Tibial nerve (tissue), 4 donors: Measurements from ENCODE around the gene THUMPD2. TPM values are rescaled to one million over a fixed set of nuclear protein-coding genes. Genes with fewer than 3 reads are reported as not detected.

Experiments
- DNase-seq, 2 donors: peaks; one replicate each; pipeline ENCODE4 v3.0.0-alpha.2; 2019; ENCODE audit warnings: low spot score in 2 of 2
- H3K27ac ChIP-seq, 4 donors: fragments of 200-600 bp; sonication (generic) in 3 of 4; one replicate each; pipeline ENCODE4 v1.5.1; 2017 to 2019; ENCODE audit warnings: mild to moderate bottlenecking in 1 of 4
- H3K27me3 ChIP-seq, 2 donors: fragments of 200-600 bp; sonication (generic) in 1 of 2; one replicate each; pipeline versions ENCODE4 v1.5.1 to v1.6.0; 2017 to 2019
- H3K36me3 ChIP-seq, 3 donors: fragments of 200-600 bp; sonication (generic); one replicate each; pipeline ENCODE4 v1.5.1; 2018 to 2019
- H3K4me1 ChIP-seq, 4 donors: fragments of 200-600 bp; sonication (generic) in 3 of 4; one replicate each; pipeline ENCODE4 v1.5.1; 2017 to 2019
- H3K4me3 ChIP-seq, 4 donors: fragments of 200-600 bp; sonication (generic) in 3 of 4; one replicate each; pipeline ENCODE4 v1.5.1; 2017 to 2019; ENCODE audit warnings: mild to moderate bottlenecking in 1 of 4, moderate library complexity in 1 of 4
- H3K9me3 ChIP-seq, 4 donors: fragments of 200-600 bp; sonication (generic) in 3 of 4; one replicate each; pipeline ENCODE4 v1.5.1; 2017 to 2019
- EP300 ChIP-seq, 2 donors: sonication (generic); formaldehyde crosslinking; IDR thresholded peaks; one replicate each; pipeline ENCODE4 v1.6.1; 2017; ENCODE audit warnings: antibody characterized with exemption in 2 of 2, mild to moderate bottlenecking in 1 of 2
- POLR2A ChIP-seq, 2 donors: fragments of 450-650 bp; IDR thresholded peaks; one replicate each; pipeline ENCODE4 v1.6.1; 2017; ENCODE audit warnings: antibody characterized with exemption in 2 of 2, mild to moderate bottlenecking in 2 of 2, moderate library complexity in 2 of 2
- WGBS, 2 donors: methylation state at CpG; one replicate each; pipeline ENCODE4 v1.1.5; 2018; 5-methylcytosine and 5-hydroxymethylcytosine counted together
- total RNA-seq, 4 donors: library from RNA; depleted of rRNA; stranded (reverse); fragments of >200 nt; gene quantifications; one replicate each; pipeline ENCODE4 v1.1.0, GENCODE V29; 2016
- TF ChIP-seq, protein P1 (sequence below), 5 experiments: fragments of 200-600 bp in 3 of 5; fragments of 450-650 bp in 2 of 5; sonication (generic) in 3 of 5; IDR thresholded peaks; one replicate each; pipeline ENCODE4 v1.5.1; 2016 to 2019; ENCODE audit warnings: antibody characterized with exemption in 5 of 5, mild to moderate bottlenecking in 3 of 5, moderate library complexity in 2 of 5

THUMPD2 gene
- total RNA-seq, 4 donors from 2014 or later = 12.0 to 23.7 (median 16.1) TPM

DNA sequence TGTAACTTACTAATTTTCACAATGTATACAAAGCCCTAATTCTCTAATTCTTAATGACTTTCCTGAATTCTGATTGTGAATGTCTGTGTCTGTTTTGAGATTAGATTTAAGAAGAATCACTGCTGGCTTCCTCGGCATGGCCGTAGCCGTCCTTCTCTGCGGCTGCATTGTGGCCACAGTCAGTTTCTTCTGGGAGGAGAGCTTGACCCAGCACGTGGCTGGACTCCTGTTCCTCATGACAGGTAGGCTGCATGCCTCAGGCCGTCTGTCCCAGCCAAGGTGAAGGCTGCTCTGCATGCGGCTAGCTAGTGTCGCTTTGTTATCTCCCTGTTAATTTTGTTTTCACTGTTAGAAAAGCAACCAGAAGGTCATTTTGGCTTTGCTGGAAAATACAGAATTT is 72.1 kb downstream of the THUMPD2 start:
- no peak for DNase-seq
- no peak overlapping the region for H3K27ac ChIP-seq
- peaks cover 0 to 9% (median 0%) of the 10 kb centered on the region in 4 donors for H3K9me3 ChIP-seq
- no peak overlapping the region for H3K4me3 ChIP-seq
- TF ChIP-seq POLR2A (IDR thresholded peaks at IDR 0.05) = no peak
- no peak for TF ChIP-seq EP300 (IDR thresholded peaks at IDR 0.05)
- TF ChIP-seq, protein P1, sequence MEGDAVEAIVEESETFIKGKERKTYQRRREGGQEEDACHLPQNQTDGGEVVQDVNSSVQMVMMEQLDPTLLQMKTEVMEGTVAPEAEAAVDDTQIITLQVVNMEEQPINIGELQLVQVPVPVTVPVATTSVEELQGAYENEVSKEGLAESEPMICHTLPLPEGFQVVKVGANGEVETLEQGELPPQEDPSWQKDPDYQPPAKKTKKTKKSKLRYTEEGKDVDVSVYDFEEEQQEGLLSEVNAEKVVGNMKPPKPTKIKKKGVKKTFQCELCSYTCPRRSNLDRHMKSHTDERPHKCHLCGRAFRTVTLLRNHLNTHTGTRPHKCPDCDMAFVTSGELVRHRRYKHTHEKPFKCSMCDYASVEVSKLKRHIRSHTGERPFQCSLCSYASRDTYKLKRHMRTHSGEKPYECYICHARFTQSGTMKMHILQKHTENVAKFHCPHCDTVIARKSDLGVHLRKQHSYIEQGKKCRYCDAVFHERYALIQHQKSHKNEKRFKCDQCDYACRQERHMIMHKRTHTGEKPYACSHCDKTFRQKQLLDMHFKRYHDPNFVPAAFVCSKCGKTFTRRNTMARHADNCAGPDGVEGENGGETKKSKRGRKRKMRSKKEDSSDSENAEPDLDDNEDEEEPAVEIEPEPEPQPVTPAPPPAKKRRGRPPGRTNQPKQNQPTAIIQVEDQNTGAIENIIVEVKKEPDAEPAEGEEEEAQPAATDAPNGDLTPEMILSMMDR (IDR thresholded peaks at IDR 0.05) = no peak
- no peaks in the 10 kb centered on the region for H3K27me3 ChIP-seq
- H3K36me3 ChIP-seq = no peaks in the 10 kb centered on the region
- H3K4me1 ChIP-seq = no peaks in the 10 kb centered on the region
- 92 to 97% methylated on average over 8 of the region's 8 CpGs for WGBS, 2 donors

DNA sequence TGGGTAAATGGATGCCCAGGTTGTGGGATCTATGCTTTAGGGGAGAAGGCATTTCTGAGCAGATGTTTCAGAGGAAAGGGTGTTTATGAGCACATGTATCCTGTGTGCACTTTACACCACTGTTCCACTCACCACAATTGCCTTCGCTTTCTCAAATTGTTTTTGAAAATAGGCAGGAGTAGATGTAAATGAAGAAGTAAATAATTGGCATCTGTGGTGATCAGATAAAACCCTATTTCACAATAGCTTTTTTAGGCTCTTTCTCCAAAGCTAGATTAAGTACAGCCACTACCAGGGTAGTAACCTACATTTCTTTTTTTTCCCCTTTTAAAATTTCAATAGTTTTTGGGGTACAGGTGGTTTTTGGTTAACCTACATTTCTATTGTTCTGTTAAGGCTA is 72.7 kb downstream of the THUMPD2 start:
- Histone ChIP-seq H3K27ac (no peak overlapping the region), H3K4me1 (no peaks in the 10 kb centered on the region), H3K9me3 (peaks cover 0 to 16% (median 3%) of the 10 kb centered on the region in 4 donors), H3K27me3 (no peaks in the 10 kb centered on the region), H3K4me3 (no peak overlapping the region), H3K36me3 (no peaks in the 10 kb centered on the region)
- DNase-seq = no peak
- 85 to 89% methylated on average over 1 of the region's 1 CpG for WGBS, 2 donors
- TF ChIP-seq, protein P1 (IDR thresholded peaks at IDR 0.05) = no peak
- no peak for TF ChIP-seq EP300 (IDR thresholded peaks at IDR 0.05)
- TF ChIP-seq POLR2A (IDR thresholded peaks at IDR 0.05) = no peak

DNA sequence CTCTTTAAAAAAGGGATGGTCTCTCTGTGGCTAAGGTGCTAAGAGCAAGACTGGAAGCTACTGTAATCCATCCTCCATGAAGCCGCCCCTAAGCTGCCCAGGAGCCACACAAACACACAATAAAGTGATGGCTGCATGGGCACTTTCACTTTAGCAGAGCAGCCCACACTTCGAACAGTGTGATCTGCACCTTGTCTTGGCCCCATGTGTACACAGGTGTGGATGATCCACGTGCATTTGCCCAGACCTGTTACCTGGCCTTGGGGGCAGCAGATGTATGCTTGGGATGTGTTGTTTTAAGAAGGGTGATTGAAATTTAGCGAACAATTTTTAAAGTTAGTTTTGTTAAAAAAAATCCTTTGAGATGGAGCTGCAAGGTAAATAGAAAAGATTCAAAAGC is 73.4 kb downstream of the THUMPD2 start:
- TF ChIP-seq EP300 (IDR thresholded peaks at IDR 0.05) (no peak), POLR2A (IDR thresholded peaks at IDR 0.05) (no peak)
- TF ChIP-seq, protein P1 (IDR thresholded peaks at IDR 0.05) = no peak
- no peak overlapping the region for H3K4me3 ChIP-seq
- H3K4me1 ChIP-seq = no peaks in the 10 kb centered on the region
- WGBS, 2 donors = 65 to 67% methylated on average over 4 of the region's 4 CpGs
- H3K27ac ChIP-seq = no peak overlapping the region
- no peaks in the 10 kb centered on the region for H3K27me3 ChIP-seq
- no peak for DNase-seq
- H3K9me3 ChIP-seq = peaks cover 0 to 22% (median 4%) of the 10 kb centered on the region in 4 donors
- H3K36me3 ChIP-seq = no peaks in the 10 kb centered on the region

GRCh38 chr2:39704540-39704939 is 74.5 kb downstream of the THUMPD2 start:
- H3K4me1 ChIP-seq = no peaks in the 10 kb centered on the region
- H3K36me3 ChIP-seq = no peaks in the 10 kb centered on the region
- 72 to 73% methylated on average over 3 of the region's 3 CpGs for WGBS, 2 donors
- TF ChIP-seq, protein P1 (IDR thresholded peaks at IDR 0.05) = no peak
- TF ChIP-seq POLR2A (IDR thresholded peaks at IDR 0.05) (no peak), EP300 (IDR thresholded peaks at IDR 0.05) (no peak)
- H3K4me3 ChIP-seq = no peak overlapping the region
- H3K27me3 ChIP-seq = no peaks in the 10 kb centered on the region
- H3K9me3 ChIP-seq = peaks cover 0 to 33% (median 9%) of the 10 kb centered on the region in 4 donors
- no peak for DNase-seq
- H3K27ac ChIP-seq = no peak overlapping the region

DNA sequence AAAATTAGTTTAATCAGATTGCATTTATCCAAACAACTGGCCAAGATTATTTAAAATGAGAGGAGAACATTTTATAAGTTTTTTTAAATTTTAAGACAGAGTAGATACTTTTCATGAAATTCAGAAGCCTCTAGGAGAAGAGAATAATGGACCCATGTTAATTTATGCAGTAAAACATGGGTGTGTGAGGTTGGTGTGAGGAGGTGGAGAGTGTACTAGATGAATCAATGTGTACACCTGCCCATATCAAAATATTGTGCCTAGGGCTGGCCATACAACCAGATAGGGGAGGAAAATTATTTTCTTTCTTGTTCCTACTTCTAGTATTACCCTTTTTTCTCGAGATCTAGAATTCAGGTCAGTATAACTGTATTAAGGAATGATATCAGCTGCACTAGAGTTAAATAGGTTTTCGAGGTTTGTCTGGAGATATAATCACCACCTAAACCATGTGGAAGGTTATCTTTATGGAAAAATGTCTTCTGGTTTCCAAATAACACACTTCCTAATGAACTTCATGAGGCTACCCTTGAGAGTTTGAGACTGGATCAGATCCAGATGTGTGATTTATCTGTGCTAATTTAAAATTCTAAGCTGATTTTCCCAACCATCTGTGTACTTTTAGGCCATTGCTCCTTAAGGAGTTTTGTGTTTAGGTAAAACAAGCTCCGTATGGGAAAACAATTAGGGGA is 75.7 kb downstream of the THUMPD2 start:
- Histone ChIP-seq H3K9me3 (peaks cover 0 to 37% (median 9%) of the 10 kb centered on the region in 4 donors), H3K4me1 (no peaks in the 10 kb centered on the region), H3K27ac (no peak overlapping the region), H3K27me3 (no peaks in the 10 kb centered on the region), H3K4me3 (no peak overlapping the region), H3K36me3 (no peaks in the 10 kb centered on the region)
- WGBS, 2 donors = 60 to 64% methylated on average over 3 of the region's 3 CpGs
- TF ChIP-seq, protein P1 (IDR thresholded peaks at IDR 0.05) = no peak
- TF ChIP-seq POLR2A (IDR thresholded peaks at IDR 0.05) (no peak), EP300 (IDR thresholded peaks at IDR 0.05) (no peak)
- no peak for DNase-seq
